Cardiac fibroblast (primary cell): ENCODE results near the gene NNAT.

ENCODE experiments used
- DNase-seq, 2 donors: peaks; one replicate each; pipeline versions ENCODE4 v3.0.0 to v3.0.0-alpha.2; 2010; ENCODE audit warnings: low read depth in 2 of 2
- H3K4me3 ChIP-seq, 2 donors: replicated peaks in 1 of 2; 1 replicate in 1 of 2; 2 replicates in 1 of 2; pipeline ENCODE4 v1.5.1; 2011; ENCODE audit warnings: low read depth in 2 of 2, low read length in 2 of 2, mild to moderate bottlenecking in 2 of 2, moderate library complexity in 1 of 2
- CTCF ChIP-seq: IDR thresholded peaks from one replicate; pipeline ENCODE4 v1.5.1; 2011; ENCODE audit warnings: low read depth, mild to moderate bottlenecking, low read length, inconsistent platforms

The NNAT gene

GRCh38 chr20:37502654-37503053 lies 18.4 kb upstream of the NNAT start:
- DNase-seq, result no peak
- no peak for TF ChIP-seq CTCF
- no peak overlapping the region for H3K4me3 ChIP-seq

- DNase-seq, result no peak
- TF ChIP-seq CTCF, result no peak
These were observed 17.7 kb upstream of the NNAT start for GRCh38 chr20:37503256-37503927.

GRCh38 chr20:37504404-37505096 lies 16.5 kb upstream of the NNAT start:
- TF ChIP-seq CTCF, result no peak
- no peak for DNase-seq
- H3K4me3 ChIP-seq, result no peak overlapping the region

More at GRCh38 chr20:37503256-37503927, 17.7 kb upstream of the NNAT start:
- H3K4me3 ChIP-seq, result no peak overlapping the region

- no peak for TF ChIP-seq CTCF
- DNase-seq, result no peak
- H3K4me3 ChIP-seq, result no peak overlapping the region
These were observed 15.5 kb upstream of the NNAT start for GRCh38 chr20:37505263-37506151.

GRCh38 chr20:37506152-37506725 lies 14.8 kb upstream of the NNAT start:
- no peak overlapping the region for H3K4me3 ChIP-seq
- TF ChIP-seq CTCF, result no peak
- DNase-seq, result no peak

- H3K4me3 ChIP-seq, result no peak overlapping the region
- no peak for DNase-seq
- TF ChIP-seq CTCF, result no peak
These were observed 10.8 kb upstream of the NNAT start for GRCh38 chr20:37510226-37510625.
